Uterus (tissue), 4 donors: ENCODE results near the gene CCDC47. TPM values are rescaled to one million over a fixed set of nuclear protein-coding genes. Genes with fewer than 3 reads are reported as not detected.

ENCODE experiments used
- DNase-seq, 2 donors: peaks; one replicate each; pipeline ENCODE4 v3.0.0-alpha.2; 2019 to 2020
- H3K27ac ChIP-seq, 2 donors: fragments of 200-600 bp; sonication (generic); 1 replicate in 1 of 2; 2 replicates in 1 of 2; pipeline ENCODE4 v1.5.1; 2016 to 2018
- H3K27me3 ChIP-seq, 2 donors: fragments of 200-600 bp; sonication (generic); one replicate each; pipeline ENCODE4 v1.5.1; 2018 to 2019; ENCODE audit warnings: control low read depth in 1 of 2
- H3K36me3 ChIP-seq, 2 donors: fragments of 200-600 bp; sonication (generic); one replicate each; pipeline ENCODE4 v1.5.1; 2019; ENCODE audit warnings: control low read depth in 1 of 2
- H3K4me1 ChIP-seq, 2 donors: fragments of 200-600 bp; sonication (generic); one replicate each; pipeline ENCODE4 v1.5.1; 2018 to 2019; ENCODE audit warnings: control low read depth in 1 of 2
- H3K4me3 ChIP-seq, 2 donors: fragments of 200-600 bp; sonication (generic); 1 replicate in 1 of 2; 2 replicates in 1 of 2; pipeline ENCODE4 v1.5.1; 2018 to 2019; ENCODE audit warnings: mild to moderate bottlenecking in 1 of 2
- H3K9me3 ChIP-seq, 2 donors: fragments of 200-600 bp; sonication (generic); one replicate each; pipeline ENCODE4 v1.5.1; 2019; ENCODE audit warnings: control low read depth in 1 of 2
- POLR2A ChIP-seq, 2 donors: fragments of 450-650 bp; IDR thresholded peaks; one replicate each; pipeline ENCODE4 v1.6.1; 2016; ENCODE audit warnings: antibody characterized with exemption in 2 of 2, mild to moderate bottlenecking in 1 of 2, moderate library complexity in 1 of 2
- intact Hi-C: fragments of 100-400 bp; cut with DNase I; formaldehyde crosslinking; loops from one replicate; pipeline ENCODE4 v1.15.1; 2023; ENCODE audit warnings: low total_unique reads
- total RNA-seq, 4 donors: library from RNA; depleted of rRNA in 3 of 4; stranded (reverse); fragments of >200 nt in 3 of 4; gene quantifications; one replicate each; pipeline versions ENCODE4 v1.1.0 to v1.2.4, GENCODE V29; 2014 to 2023
- TF ChIP-seq, protein P1 (sequence below), 4 experiments: fragments of 200-600 bp in 2 of 4; fragments of 450-650 bp in 2 of 4; sonication (generic) in 2 of 4; IDR thresholded peaks; one replicate each; pipeline ENCODE4 v1.5.1; 2016 to 2019; ENCODE audit warnings: antibody characterized with exemption in 4 of 4, mild to moderate bottlenecking in 2 of 4, moderate library complexity in 1 of 4
- donor health status: DM: yes; HTN: yes; CAD: no.

Gene CCDC47
- total RNA-seq, 4 donors from 2014 or later = 15.1 to 91.5 (median 49.3) TPM

DNA sequence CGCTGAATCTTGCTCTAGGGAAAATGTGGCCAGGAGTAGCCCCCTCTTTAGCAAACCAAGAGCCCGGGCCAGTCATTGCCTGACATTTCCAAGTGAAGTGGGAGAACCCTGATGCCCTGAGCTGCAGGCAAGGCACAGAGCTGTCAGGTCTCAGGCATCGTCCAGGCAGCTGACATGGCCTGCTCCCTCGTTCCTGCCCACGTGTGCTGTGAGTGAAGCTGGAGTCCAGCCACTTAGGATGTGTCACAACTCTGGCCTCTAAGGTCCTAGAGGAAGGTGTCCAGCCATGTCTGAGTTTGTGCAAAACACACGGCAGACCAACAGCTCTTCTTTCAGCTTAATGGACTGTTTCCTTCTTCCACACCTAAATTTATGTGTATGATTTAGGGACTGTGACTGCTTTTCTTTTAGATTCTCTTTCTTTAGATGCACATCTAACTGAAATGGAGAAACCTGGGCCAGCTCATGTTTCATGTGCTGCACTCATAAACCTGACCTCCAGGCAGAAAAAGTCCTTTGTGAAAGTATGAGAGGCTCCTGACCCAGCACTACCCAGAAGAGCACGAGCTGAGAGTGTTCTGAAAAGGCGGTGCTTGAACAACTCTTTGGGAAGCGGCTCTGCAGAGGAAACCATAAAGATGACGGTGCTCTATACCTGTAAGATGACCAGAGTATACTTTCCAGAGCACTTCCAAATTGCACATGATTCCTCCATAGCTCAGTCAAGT is 58.7 kb downstream of the CCDC47 start:
- Histone ChIP-seq H3K9me3 (no peaks in the 10 kb centered on the region), H3K27me3 (no peaks in the 10 kb centered on the region), H3K4me1 (no peaks in the 10 kb centered on the region), H3K27ac (no peak overlapping the region), H3K36me3 (no peaks in the 10 kb centered on the region), H3K4me3 (no peak overlapping the region)
- no peak for TF ChIP-seq POLR2A (IDR thresholded peaks at IDR 0.05)
- TF ChIP-seq, protein P1, sequence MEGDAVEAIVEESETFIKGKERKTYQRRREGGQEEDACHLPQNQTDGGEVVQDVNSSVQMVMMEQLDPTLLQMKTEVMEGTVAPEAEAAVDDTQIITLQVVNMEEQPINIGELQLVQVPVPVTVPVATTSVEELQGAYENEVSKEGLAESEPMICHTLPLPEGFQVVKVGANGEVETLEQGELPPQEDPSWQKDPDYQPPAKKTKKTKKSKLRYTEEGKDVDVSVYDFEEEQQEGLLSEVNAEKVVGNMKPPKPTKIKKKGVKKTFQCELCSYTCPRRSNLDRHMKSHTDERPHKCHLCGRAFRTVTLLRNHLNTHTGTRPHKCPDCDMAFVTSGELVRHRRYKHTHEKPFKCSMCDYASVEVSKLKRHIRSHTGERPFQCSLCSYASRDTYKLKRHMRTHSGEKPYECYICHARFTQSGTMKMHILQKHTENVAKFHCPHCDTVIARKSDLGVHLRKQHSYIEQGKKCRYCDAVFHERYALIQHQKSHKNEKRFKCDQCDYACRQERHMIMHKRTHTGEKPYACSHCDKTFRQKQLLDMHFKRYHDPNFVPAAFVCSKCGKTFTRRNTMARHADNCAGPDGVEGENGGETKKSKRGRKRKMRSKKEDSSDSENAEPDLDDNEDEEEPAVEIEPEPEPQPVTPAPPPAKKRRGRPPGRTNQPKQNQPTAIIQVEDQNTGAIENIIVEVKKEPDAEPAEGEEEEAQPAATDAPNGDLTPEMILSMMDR (IDR thresholded peaks at IDR 0.05) = no peak
- no peak for DNase-seq
- intact Hi-C loops = no loop called here

DNA sequence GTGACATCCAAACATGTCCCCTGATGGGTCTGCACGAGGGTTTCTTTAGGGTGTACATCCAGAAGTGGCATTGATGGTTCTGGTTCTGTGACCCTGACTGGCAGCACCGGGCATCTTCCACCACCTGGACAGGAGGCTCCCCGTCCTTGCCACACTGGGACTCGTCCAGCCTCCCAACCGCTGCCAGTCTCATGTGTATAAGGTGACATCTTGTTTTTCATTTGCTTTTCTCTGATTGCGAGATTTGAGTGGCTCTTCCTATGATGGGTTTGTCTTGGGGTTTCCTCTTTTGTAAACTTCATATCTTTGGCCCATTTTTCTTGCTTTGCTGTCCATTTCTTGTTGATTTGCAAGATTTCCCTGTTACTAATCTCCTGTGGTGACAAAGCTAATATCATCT is 64.3 kb downstream of the CCDC47 start:
- no peaks in the 10 kb centered on the region for H3K9me3 ChIP-seq
- no peaks in the 10 kb centered on the region for H3K36me3 ChIP-seq
- no peak overlapping the region for H3K27ac ChIP-seq
- DNase-seq = no peak
- H3K27me3 ChIP-seq = no peaks in the 10 kb centered on the region
- TF ChIP-seq, protein P1 (IDR thresholded peaks at IDR 0.05) = no peak
- TF ChIP-seq POLR2A (IDR thresholded peaks at IDR 0.05) = no peak
- no peak overlapping the region for H3K4me3 ChIP-seq
- intact Hi-C loops = no loop called here
- no peaks in the 10 kb centered on the region for H3K4me1 ChIP-seq

DNA sequence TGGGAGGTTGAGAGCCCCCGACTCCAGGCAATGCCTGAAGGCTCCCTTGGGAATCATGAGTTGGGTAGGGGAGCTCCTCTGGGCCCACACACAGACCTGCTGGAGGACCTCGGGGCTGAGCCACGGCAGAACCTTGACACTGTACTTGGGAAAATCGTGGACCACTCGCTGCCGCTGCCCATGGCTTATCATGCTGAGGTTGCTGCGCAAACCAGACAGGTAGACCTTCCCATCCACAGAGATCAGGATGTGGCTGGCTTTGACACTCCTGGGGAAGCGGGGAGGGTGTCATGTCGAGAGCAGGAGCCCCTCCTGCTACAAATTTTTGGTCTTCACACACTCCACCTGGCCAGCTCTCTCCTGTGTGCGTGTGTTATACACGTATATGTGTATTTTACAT is 66.2 kb downstream of the CCDC47 start:
- intact Hi-C loops = no loop called here

DNA sequence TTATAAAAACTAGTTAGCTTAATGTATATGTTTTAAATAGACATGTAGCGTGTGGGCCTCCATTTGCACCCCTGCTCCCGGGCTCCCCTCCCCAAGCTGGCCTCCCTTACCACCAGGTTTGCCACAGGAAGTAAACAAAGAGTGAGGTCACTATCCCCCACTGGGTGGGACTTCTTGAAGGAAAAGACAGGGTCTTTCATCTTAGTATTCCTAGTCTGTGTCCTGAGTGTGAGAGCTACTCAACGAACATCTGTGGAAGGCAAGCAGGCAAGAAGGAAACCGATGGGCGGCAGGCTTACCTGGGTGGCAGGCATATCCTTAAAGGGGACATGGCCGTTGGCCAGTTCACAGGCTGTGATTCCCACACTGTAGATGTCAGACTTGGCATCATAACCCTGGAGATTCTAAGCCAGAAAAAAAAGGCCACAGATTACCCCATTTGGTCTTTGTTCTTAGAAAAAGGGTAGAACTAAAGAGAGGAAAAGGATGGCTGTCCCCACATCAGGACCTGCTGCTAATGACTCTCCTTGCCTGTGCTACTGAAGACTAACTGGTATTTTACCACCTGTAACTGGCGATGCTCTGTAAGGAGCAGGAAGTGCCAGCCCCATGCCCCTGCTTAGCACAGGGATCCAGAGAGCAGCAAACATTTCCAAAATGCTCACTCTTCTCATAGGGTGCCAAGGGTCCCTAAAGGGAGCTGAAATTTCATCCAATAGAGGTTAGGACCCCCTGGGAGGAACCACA is 66.9 kb downstream of the CCDC47 start:
- no peaks in the 10 kb centered on the region for H3K36me3 ChIP-seq
- DNase-seq = no peak
- intact Hi-C loops = no loop called here
- H3K27me3 ChIP-seq = no peaks in the 10 kb centered on the region
- no peaks in the 10 kb centered on the region for H3K4me1 ChIP-seq
- H3K4me3 ChIP-seq = no peak overlapping the region
- TF ChIP-seq, protein P1 (IDR thresholded peaks at IDR 0.05) = no peak
- no peak for TF ChIP-seq POLR2A (IDR thresholded peaks at IDR 0.05)
- H3K9me3 ChIP-seq = no peaks in the 10 kb centered on the region
- H3K27ac ChIP-seq = no peak overlapping the region

More for the DNA sequence above, 66.2 kb downstream of the CCDC47 start:
- H3K27me3 ChIP-seq = no peaks in the 10 kb centered on the region
- H3K4me1 ChIP-seq = no peaks in the 10 kb centered on the region
- H3K9me3 ChIP-seq = no peaks in the 10 kb centered on the region
- H3K4me3 ChIP-seq = no peak overlapping the region
- H3K36me3 ChIP-seq = no peaks in the 10 kb centered on the region
- no peak for DNase-seq
- TF ChIP-seq, protein P1 (IDR thresholded peaks at IDR 0.05) = no peak
- TF ChIP-seq POLR2A (IDR thresholded peaks at IDR 0.05) = no peak
- no peak overlapping the region for H3K27ac ChIP-seq

DNA sequence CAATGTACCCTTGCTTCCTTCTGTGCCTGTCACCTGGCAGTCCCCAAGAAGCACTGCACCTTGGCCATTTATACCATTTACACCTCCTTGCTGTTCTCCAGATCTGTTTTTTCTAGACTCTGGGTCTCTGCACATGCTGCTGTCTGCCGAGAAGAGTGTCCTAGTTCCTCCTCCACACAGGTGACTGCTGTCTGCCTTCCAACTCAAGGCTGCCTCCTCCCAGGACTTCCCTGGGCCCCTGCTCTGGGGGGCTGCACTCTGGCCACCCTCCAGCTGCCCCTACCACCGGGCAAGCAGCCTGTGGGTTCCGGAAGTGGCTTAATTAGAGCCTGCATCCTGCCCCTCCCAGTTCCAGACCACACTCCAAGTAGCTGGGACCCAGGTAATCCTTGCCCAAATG is 67.7 kb downstream of the CCDC47 start:
- H3K27ac ChIP-seq = no peak overlapping the region
- H3K36me3 ChIP-seq = no peaks in the 10 kb centered on the region
- no peak for DNase-seq
- H3K27me3 ChIP-seq = no peaks in the 10 kb centered on the region
- intact Hi-C loops = no loop called here
- H3K4me1 ChIP-seq = peaks cover 0 to 8% of the 10 kb centered on the region in 2 donors
- H3K9me3 ChIP-seq = no peaks in the 10 kb centered on the region
- TF ChIP-seq POLR2A (IDR thresholded peaks at IDR 0.05) = no peak
- TF ChIP-seq, protein P1 (IDR thresholded peaks at IDR 0.05) = no peak
- H3K4me3 ChIP-seq = no peak overlapping the region
